HepG2 (cell line): ENCODE data around the gene ANG. TPM values are rescaled to one million over a fixed set of nuclear protein-coding genes. Genes with fewer than 3 reads are reported as not detected.
A peak's percentile ranks its signal among the peaks of the same experiment; 100 is the strongest.

Experiments
- ARNT2 ChIP-seq: sonication (generic); formaldehyde crosslinking; IDR thresholded peaks from 2 replicates; pipeline ENCODE4 v1.8.0; 2022; ENCODE audit warnings: mild to moderate bottlenecking, low read depth, missing genetic modification reagents, moderate library complexity
- FOXO1 ChIP-seq: sonication (generic); formaldehyde crosslinking; IDR thresholded peaks from 2 replicates; pipeline ENCODE4 v1.4.0; 2020; ENCODE audit warnings: missing genetic modification reagents
- MTF1 ChIP-seq: sonication (generic); formaldehyde crosslinking; IDR thresholded peaks from 2 replicates; pipeline ENCODE4 v1.5.0; 2020; ENCODE audit warnings: missing genetic modification reagents
- NBN ChIP-seq: fragments of 450-650 bp; conservative IDR thresholded peaks from 2 replicates; pipeline ENCODE4 v1.6.1; 2017
- PHF21A ChIP-seq: sonication (generic); formaldehyde crosslinking; IDR thresholded peaks from 2 replicates; pipeline ENCODE4 v1.5.0; 2020; ENCODE audit warnings: mild to moderate bottlenecking, missing genetic modification reagents
- RARG ChIP-seq: sonication (generic); formaldehyde crosslinking; IDR thresholded peaks from 2 replicates; pipeline ENCODE4 v1.4.0; 2020; ENCODE audit warnings: low read depth, mild to moderate bottlenecking, missing genetic modification reagents
- RBFOX2 ChIP-seq: fragments of 200-400 bp; formaldehyde crosslinking; IDR thresholded peaks from 2 replicates; pipeline ENCODE4 v1.6.1; 2017; ENCODE audit warnings: low read depth, mild to moderate bottlenecking, low read length
- SIX1 ChIP-seq: sonication (generic); formaldehyde crosslinking; IDR thresholded peaks from 2 replicates; pipeline ENCODE4 v1.4.0; 2020; ENCODE audit warnings: missing genetic modification reagents, borderline replicate concordance
- TARDBP ChIP-seq: sonication (generic); formaldehyde crosslinking; IDR thresholded peaks from 2 replicates; pipeline ENCODE4 v1.8.0; 2022; ENCODE audit warnings: mild to moderate bottlenecking, missing genetic modification reagents
- ZMYM3 ChIP-seq: sonication (generic); formaldehyde crosslinking; IDR thresholded peaks from 2 replicates; pipeline ENCODE4 v1.5.1; 2020; ENCODE audit warnings: mild to moderate bottlenecking, missing genetic modification reagents
- ZNF33A ChIP-seq: sonication (generic); formaldehyde crosslinking; IDR thresholded peaks from 2 replicates; pipeline ENCODE4 v1.5.1; 2020; ENCODE audit warnings: missing genetic modification reagents, mild to moderate bottlenecking, moderate library complexity, borderline replicate concordance
- ZNF431 ChIP-seq: sonication (generic); formaldehyde crosslinking; IDR thresholded peaks from 2 replicates; pipeline ENCODE4 v1.9.0; 2022; ENCODE audit warnings: missing genetic modification reagents, low read depth, mild to moderate bottlenecking, borderline replicate concordance
- ZNF468 ChIP-seq: sonication (generic); formaldehyde crosslinking; IDR thresholded peaks from 2 replicates; pipeline ENCODE4 v1.8.0; 2022; ENCODE audit warnings: mild to moderate bottlenecking, moderate library complexity, missing genetic modification reagents
- polyA plus RNA-seq, 8 experiments: library from polyadenylated mRNA; depleted of rRNA in 3 of 8; stranded (reverse) in 7 of 8; unstranded in 1 of 8; fragments of >200 nt; fragmentation: Illumina TruSeq in 4 of 8; extraction: Trizol in 4 of 8; gene quantifications; 2 replicates each; pipeline versions ENCODE4 v1.2.1 to v1.2.3, GENCODE V29; 2011 to 2016; ENCODE audit warnings: low read depth in 4 of 8, missing spikeins in 1 of 8, mixed read lengths in 1 of 8; ENCODE audit not compliant: insufficient read depth in 1 of 8
- total RNA-seq, 5 experiments: library from RNA; depleted of rRNA; stranded (reverse); fragments of >200 nt; fragmentation: Illumina TruSeq; extraction: Trizol; gene quantifications; 2 replicates each; pipeline ENCODE4 v1.2.3, GENCODE V29; 2016; ENCODE audit warnings: low read depth in 1 of 5
- TF ChIP-seq, protein P1 (sequence below): sonication (generic); formaldehyde crosslinking; IDR thresholded peaks from 2 replicates; pipeline ENCODE4 v1.8.0; 2022; ENCODE audit warnings: missing genetic modification reagents, mild to moderate bottlenecking, moderate library complexity, borderline replicate concordance
- TF ChIP-seq, protein P2 (sequence below): sonication (generic); formaldehyde crosslinking; IDR thresholded peaks from 2 replicates; pipeline ENCODE4 v1.4.0; 2020; ENCODE audit warnings: missing genetic modification reagents
- TF ChIP-seq, protein P3 (sequence below): sonication (generic); formaldehyde crosslinking; IDR thresholded peaks from 2 replicates; pipeline ENCODE4 v1.4.0; 2020; ENCODE audit warnings: low read depth, mild to moderate bottlenecking, missing genetic modification reagents
- TF ChIP-seq, protein P4 (sequence below): sonication (generic); formaldehyde crosslinking; IDR thresholded peaks from 2 replicates; pipeline ENCODE4 v1.9.0; 2021; ENCODE audit warnings: missing genetic modification reagents, mild to moderate bottlenecking, borderline replicate concordance
- TF ChIP-seq, protein P5 (sequence below): sonication (generic); formaldehyde crosslinking; IDR thresholded peaks from 2 replicates; pipeline ENCODE4 v1.4.0; 2020; ENCODE audit warnings: missing genetic modification reagents, borderline replicate concordance

The ANG gene
- total and polyA plus RNA-seq, 2 of the 13 experiments (the other 11 are each of a cell fraction or from before 2014, with no cell fraction given): 83.6 to 401 TPM

DNA sequence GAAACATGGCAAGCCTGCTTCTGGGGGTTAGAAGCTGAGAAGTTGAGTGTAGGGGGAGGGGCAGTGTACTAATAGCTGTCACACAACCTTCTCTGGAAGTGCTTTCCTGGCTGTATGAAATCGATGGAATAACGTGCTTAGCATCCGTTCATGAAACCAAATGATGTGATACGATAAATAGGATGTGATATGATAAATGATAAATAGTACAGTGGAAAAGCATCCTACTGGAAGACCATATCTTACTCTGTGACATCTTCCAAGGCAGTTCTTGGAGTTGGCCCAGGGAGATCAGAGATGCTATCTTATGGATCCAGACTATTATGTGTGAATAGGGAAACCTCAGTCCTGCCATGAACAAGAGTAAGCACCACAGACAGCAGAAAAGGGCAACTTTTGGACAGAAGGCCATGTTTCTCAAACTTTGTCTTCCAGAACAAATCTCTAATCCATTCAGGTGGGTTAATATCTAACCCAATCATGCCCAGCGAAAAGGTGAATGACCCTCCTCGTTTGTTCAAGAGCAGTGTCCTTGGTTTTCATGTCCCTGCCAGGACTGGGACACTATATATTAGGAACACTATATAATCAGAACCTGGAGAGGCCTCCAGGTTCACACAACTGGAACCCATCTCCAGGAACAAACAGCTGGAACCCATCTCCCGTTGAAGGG lies at the start of gene ANG (continued):
- TF ChIP-seq, protein P1, sequence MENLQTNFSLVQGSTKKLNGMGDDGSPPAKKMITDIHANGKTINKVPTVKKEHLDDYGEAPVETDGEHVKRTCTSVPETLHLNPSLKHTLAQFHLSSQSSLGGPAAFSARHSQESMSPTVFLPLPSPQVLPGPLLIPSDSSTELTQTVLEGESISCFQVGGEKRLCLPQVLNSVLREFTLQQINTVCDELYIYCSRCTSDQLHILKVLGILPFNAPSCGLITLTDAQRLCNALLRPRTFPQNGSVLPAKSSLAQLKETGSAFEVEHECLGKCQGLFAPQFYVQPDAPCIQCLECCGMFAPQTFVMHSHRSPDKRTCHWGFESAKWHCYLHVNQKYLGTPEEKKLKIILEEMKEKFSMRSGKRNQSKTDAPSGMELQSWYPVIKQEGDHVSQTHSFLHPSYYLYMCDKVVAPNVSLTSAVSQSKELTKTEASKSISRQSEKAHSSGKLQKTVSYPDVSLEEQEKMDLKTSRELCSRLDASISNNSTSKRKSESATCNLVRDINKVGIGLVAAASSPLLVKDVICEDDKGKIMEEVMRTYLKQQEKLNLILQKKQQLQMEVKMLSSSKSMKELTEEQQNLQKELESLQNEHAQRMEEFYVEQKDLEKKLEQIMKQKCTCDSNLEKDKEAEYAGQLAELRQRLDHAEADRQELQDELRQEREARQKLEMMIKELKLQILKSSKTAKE (CRISPR knock-in tag): peak; percentile 37; the same call in 1 of the 2 replicates
- TF ChIP-seq TARDBP (CRISPR knock-in tag): 0 out of 2 replicates have a peak, but pooled peaks have one; percentile 5
- TF ChIP-seq PHF21A: peak; percentile 40; the same call in 1 of the 2 replicates
- no peak for TF ChIP-seq ZNF468 (CRISPR knock-in tag)
- TF ChIP-seq, protein P2, sequence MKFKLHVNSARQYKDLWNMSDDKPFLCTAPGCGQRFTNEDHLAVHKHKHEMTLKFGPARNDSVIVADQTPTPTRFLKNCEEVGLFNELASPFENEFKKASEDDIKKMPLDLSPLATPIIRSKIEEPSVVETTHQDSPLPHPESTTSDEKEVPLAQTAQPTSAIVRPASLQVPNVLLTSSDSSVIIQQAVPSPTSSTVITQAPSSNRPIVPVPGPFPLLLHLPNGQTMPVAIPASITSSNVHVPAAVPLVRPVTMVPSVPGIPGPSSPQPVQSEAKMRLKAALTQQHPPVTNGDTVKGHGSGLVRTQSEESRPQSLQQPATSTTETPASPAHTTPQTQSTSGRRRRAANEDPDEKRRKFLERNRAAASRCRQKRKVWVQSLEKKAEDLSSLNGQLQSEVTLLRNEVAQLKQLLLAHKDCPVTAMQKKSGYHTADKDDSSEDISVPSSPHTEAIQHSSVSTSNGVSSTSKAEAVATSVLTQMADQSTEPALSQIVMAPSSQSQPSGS (CRISPR knock-in tag): peak; percentile 17; the same call in 1 of the 2 replicates
- TF ChIP-seq ZNF431 (CRISPR knock-in tag): no peak
- peak; percentile 69 for TF ChIP-seq RBFOX2
- no peak; the same call in 1 of the 2 replicates for TF ChIP-seq FOXO1 (CRISPR knock-in tag)
- no peak for TF ChIP-seq ARNT2 (CRISPR knock-in tag)
- TF ChIP-seq, protein P3, sequence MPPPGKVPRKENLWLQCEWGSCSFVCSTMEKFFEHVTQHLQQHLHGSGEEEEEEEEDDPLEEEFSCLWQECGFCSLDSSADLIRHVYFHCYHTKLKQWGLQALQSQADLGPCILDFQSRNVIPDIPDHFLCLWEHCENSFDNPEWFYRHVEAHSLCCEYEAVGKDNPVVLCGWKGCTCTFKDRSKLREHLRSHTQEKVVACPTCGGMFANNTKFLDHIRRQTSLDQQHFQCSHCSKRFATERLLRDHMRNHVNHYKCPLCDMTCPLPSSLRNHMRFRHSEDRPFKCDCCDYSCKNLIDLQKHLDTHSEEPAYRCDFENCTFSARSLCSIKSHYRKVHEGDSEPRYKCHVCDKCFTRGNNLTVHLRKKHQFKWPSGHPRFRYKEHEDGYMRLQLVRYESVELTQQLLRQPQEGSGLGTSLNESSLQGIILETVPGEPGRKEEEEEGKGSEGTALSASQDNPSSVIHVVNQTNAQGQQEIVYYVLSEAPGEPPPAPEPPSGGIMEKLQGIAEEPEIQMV (CRISPR knock-in tag): no peak
- TF ChIP-seq MTF1 (CRISPR knock-in tag): no peak
- no peak for TF ChIP-seq ZMYM3 (CRISPR knock-in tag)
- no peak for TF ChIP-seq NBN
- TF ChIP-seq, protein P4, sequence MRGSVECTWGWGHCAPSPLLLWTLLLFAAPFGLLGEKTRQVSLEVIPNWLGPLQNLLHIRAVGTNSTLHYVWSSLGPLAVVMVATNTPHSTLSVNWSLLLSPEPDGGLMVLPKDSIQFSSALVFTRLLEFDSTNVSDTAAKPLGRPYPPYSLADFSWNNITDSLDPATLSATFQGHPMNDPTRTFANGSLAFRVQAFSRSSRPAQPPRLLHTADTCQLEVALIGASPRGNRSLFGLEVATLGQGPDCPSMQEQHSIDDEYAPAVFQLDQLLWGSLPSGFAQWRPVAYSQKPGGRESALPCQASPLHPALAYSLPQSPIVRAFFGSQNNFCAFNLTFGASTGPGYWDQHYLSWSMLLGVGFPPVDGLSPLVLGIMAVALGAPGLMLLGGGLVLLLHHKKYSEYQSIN (CRISPR knock-in tag): no peak
- TF ChIP-seq, protein P5, sequence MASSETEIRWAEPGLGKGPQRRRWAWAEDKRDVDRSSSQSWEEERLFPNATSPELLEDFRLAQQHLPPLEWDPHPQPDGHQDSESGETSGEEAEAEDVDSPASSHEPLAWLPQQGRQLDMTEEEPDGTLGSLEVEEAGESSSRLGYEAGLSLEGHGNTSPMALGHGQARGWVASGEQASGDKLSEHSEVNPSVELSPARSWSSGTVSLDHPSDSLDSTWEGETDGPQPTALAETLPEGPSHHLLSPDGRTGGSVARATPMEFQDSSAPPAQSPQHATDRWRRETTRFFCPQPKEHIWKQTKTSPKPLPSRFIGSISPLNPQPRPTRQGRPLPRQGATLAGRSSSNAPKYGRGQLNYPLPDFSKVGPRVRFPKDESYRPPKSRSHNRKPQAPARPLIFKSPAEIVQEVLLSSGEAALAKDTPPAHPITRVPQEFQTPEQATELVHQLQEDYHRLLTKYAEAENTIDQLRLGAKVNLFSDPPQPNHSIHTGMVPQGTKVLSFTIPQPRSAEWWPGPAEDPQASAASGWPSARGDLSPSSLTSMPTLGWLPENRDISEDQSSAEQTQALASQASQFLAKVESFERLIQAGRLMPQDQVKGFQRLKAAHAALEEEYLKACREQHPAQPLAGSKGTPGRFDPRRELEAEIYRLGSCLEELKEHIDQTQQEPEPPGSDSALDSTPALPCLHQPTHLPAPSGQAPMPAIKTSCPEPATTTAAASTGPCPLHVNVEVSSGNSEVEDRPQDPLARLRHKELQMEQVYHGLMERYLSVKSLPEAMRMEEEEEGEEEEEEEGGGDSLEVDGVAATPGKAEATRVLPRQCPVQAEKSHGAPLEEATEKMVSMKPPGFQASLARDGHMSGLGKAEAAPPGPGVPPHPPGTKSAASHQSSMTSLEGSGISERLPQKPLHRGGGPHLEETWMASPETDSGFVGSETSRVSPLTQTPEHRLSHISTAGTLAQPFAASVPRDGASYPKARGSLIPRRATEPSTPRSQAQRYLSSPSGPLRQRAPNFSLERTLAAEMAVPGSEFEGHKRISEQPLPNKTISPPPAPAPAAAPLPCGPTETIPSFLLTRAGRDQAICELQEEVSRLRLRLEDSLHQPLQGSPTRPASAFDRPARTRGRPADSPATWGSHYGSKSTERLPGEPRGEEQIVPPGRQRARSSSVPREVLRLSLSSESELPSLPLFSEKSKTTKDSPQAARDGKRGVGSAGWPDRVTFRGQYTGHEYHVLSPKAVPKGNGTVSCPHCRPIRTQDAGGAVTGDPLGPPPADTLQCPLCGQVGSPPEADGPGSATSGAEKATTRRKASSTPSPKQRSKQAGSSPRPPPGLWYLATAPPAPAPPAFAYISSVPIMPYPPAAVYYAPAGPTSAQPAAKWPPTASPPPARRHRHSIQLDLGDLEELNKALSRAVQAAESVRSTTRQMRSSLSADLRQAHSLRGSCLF (CRISPR knock-in tag): no peak
- no peak for TF ChIP-seq SIX1 (CRISPR knock-in tag)
- no peak for TF ChIP-seq ZNF33A
- TF ChIP-seq RARG (CRISPR knock-in tag): no peak
